ENCODE data around the gene IMPACT. TPM values are rescaled to one million over a fixed set of nuclear protein-coding genes. Genes with fewer than 3 reads are reported as not detected.

The IMPACT gene
- total and polyA plus RNA-seq, 2 donors (not counting 1 experiment from before 2014, with no cell fraction given), result 5.0 to 11.1 TPM

DNA sequence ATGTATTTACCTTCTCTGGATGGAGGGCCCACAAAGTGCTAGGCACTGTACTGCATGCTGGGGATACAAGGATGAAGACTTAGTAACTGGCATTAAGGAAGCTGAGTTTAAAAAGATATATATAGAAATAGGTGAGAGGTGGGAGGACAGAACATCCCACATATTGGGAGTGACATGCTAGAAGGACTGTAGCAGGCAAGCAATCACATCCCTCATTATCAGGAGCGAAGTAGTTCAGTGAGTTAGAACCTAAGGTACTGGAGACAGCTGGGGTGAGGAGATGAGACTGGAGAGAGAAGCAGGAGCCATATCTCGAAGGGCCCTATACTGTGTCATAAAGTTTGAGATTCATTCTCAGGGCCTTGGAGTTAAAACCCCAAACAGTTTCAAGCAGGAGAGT is 18.0 kb upstream of the IMPACT start:
- no peaks in the 10 kb centered on the region for H3K79me2 ChIP-seq (ENCODE audit: control insufficient read depth, insufficient read depth, low read length)
- Mint-ChIP-seq H3K9me3 (ENCODE audit: insufficient read depth) (no peaks in the 10 kb centered on the region), H3K27ac (no peak overlapping the region), H3K4me1 (no peaks in the 10 kb centered on the region), H3K27me3 (peaks cover 61% of the 10 kb centered on the region), H3K4me3 (no peak overlapping the region)
- no peak overlapping the region for H3K4me3 ChIP-seq (ENCODE audit: control extremely low read depth in 1 of 5, extremely low read depth in 1 of 5, insufficient read depth in 1 of 5, low read depth in 2 of 5, low read length in 4 of 5)
- no peak overlapping the region for H3K27ac ChIP-seq (ENCODE audit: low read length in 2 of 2)
- intact Hi-C loops (cut with micrococcal nuclease), result no loop called here
- H4K20me1 ChIP-seq (ENCODE audit: control insufficient read depth, insufficient read depth, low read length, poor library complexity, severe bottlenecking), result no peaks in the 10 kb centered on the region
- H3K4me1 ChIP-seq (ENCODE audit: control insufficient read depth in 2 of 2, insufficient read depth in 2 of 2, low read length in 2 of 2), result no peaks in the 10 kb centered on the region
- DNase-seq, result no peak
- ChIA-PET CTCF (no interaction called here), POLR2A (no interaction called here)
- H3K27me3 ChIP-seq (replicated peaks in 1 of 4; ENCODE audit: control extremely low read depth in 1 of 4, control insufficient read depth in 3 of 4, insufficient read depth in 4 of 4, low read length in 3 of 4), result peaks cover 0 to 6% (median 3%) of the 10 kb centered on the region in 4 experiments
- no peaks in the 10 kb centered on the region for H3K36me3 ChIP-seq (replicated peaks in 1 of 2; ENCODE audit: control extremely low read depth in 1 of 2, control insufficient read depth in 1 of 2, extremely low read depth in 1 of 2, insufficient read depth in 2 of 2, low read length in 1 of 2)
- no peak for TF ChIP-seq EZH2 (IDR thresholded peaks at IDR 0.05; ENCODE audit: borderline replicate concordance, insufficient read depth, low read depth, low read length, poor library complexity, severe bottlenecking)
- ATAC-seq (ENCODE audit: low read depth), result no peak
- no peak overlapping the region for H3K9ac ChIP-seq (ENCODE audit: low read length)
- H3K4me2 ChIP-seq (replicated peaks; ENCODE audit: low read depth, low read length, poor library complexity, severe bottlenecking), result no peak overlapping the region
- no peaks in the 10 kb centered on the region for H3K9me3 ChIP-seq (ENCODE audit: control extremely low read depth in 1 of 3, control insufficient read depth in 2 of 3, insufficient read depth in 1 of 3, low read length in 2 of 3)
- H2AFZ ChIP-seq (ENCODE audit: insufficient read depth, low read depth, low read length, poor library complexity, severe bottlenecking), result no peak overlapping the region
- 63% methylated on average over 1 of the region's 2 CpGs for WGBS (ENCODE audit: insufficient coverage)

DNA sequence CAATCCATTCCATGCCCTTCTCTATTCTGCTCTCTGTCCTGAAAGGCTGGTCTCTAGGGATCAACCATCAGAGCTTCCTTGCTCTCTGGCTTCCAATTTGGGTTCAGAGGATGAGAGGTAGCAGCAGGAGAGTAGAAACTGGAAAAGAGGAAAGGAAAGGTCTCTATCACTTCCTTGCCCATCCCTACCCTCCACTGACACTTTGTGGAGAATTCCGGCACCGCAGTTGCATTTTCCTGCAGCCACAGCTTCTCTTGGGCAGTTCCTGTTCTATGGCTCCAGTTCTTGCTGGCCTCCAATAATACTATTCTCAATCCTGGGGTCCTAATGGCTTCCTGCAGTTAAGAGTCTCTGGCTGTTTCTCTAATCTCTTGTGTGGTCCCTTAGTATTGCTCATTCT is 13.3 kb upstream of the IMPACT start:
- Histone ChIP-seq H3K9me3 (ENCODE audit: control extremely low read depth in 1 of 3, control insufficient read depth in 2 of 3, insufficient read depth in 1 of 3, low read length in 2 of 3) (no peaks in the 10 kb centered on the region), H3K36me3 (replicated peaks in 1 of 2; ENCODE audit: control extremely low read depth in 1 of 2, control insufficient read depth in 1 of 2, extremely low read depth in 1 of 2, insufficient read depth in 2 of 2, low read length in 1 of 2) (no peaks in the 10 kb centered on the region), H3K4me1 (ENCODE audit: control insufficient read depth in 2 of 2, insufficient read depth in 2 of 2, low read length in 2 of 2) (no peaks in the 10 kb centered on the region), H3K27ac (ENCODE audit: low read length in 2 of 2) (no peak overlapping the region), H3K9ac (ENCODE audit: low read length) (no peak overlapping the region), H3K4me3 (ENCODE audit: control extremely low read depth in 1 of 5, extremely low read depth in 1 of 5, insufficient read depth in 1 of 5, low read depth in 2 of 5, low read length in 4 of 5) (no peak overlapping the region), H3K27me3 (replicated peaks in 1 of 4; ENCODE audit: control extremely low read depth in 1 of 4, control insufficient read depth in 3 of 4, insufficient read depth in 4 of 4, low read length in 3 of 4) (peaks cover 0 to 8% (median 2%) of the 10 kb centered on the region in 4 experiments), H3K79me2 (ENCODE audit: control insufficient read depth, insufficient read depth, low read length) (no peaks in the 10 kb centered on the region), H3K4me2 (replicated peaks; ENCODE audit: low read depth, low read length, poor library complexity, severe bottlenecking) (no peak overlapping the region), H2AFZ (ENCODE audit: insufficient read depth, low read depth, low read length, poor library complexity, severe bottlenecking) (no peak overlapping the region), H4K20me1 (ENCODE audit: control insufficient read depth, insufficient read depth, low read length, poor library complexity, severe bottlenecking) (no peaks in the 10 kb centered on the region)
- H3K4me3 Mint-ChIP-seq, result no peak overlapping the region
- ATAC-seq (ENCODE audit: low read depth) (no peak), DNase-seq (no peak)
- H3K27me3 Mint-ChIP-seq, result peaks cover 43% of the 10 kb centered on the region
- no peak overlapping the region for H3K27ac Mint-ChIP-seq
- ChIA-PET CTCF (no interaction called here), POLR2A (no interaction called here)
- 100% methylated on average over 2 of the region's 2 CpGs for WGBS (ENCODE audit: insufficient coverage)
- H3K4me1 Mint-ChIP-seq, result no peaks in the 10 kb centered on the region
- H3K9me3 Mint-ChIP-seq (ENCODE audit: insufficient read depth), result no peaks in the 10 kb centered on the region
- TF ChIP-seq EZH2 (IDR thresholded peaks at IDR 0.05; ENCODE audit: borderline replicate concordance, insufficient read depth, low read depth, low read length, poor library complexity, severe bottlenecking), result no peak
- TF ChIP-seq, protein P1, sequence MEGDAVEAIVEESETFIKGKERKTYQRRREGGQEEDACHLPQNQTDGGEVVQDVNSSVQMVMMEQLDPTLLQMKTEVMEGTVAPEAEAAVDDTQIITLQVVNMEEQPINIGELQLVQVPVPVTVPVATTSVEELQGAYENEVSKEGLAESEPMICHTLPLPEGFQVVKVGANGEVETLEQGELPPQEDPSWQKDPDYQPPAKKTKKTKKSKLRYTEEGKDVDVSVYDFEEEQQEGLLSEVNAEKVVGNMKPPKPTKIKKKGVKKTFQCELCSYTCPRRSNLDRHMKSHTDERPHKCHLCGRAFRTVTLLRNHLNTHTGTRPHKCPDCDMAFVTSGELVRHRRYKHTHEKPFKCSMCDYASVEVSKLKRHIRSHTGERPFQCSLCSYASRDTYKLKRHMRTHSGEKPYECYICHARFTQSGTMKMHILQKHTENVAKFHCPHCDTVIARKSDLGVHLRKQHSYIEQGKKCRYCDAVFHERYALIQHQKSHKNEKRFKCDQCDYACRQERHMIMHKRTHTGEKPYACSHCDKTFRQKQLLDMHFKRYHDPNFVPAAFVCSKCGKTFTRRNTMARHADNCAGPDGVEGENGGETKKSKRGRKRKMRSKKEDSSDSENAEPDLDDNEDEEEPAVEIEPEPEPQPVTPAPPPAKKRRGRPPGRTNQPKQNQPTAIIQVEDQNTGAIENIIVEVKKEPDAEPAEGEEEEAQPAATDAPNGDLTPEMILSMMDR (IDR thresholded peaks at IDR 0.05), result no peak
- intact Hi-C loops (cut with micrococcal nuclease), result no loop called here
